ENCODE results near the gene SIRPB1.
"Not testable (repeated sequence)": the region's sequence is repeated elsewhere in the genome, so short reads cannot be mapped to it uniquely, and the experiment has no call there.

Gene SIRPB1

GRCh38 chr20:1588533-1589460 is 31.0 kb downstream of the SIRPB1 start:
- FAIRE-seq, result no peak

- no peak for FAIRE-seq
Observed at GRCh38 chr20:1587781-1588532, 31.9 kb downstream of the SIRPB1 start.

- no peak for FAIRE-seq
Observed at GRCh38 chr20:1579488-1579887, 40.3 kb downstream of the SIRPB1 start.

- no peak for FAIRE-seq
Observed at GRCh38 chr20:1577906-1578305, 41.9 kb downstream of the SIRPB1 start.

GRCh38 chr20:1577313-1577712 is 42.5 kb downstream of the SIRPB1 start:
- not testable (repeated sequence) for FAIRE-seq

GRCh38 chr20:1576641-1577040 is 43.2 kb downstream of the SIRPB1 start:
- no peak for FAIRE-seq

GRCh38 chr20:1576003-1576402 is 43.8 kb downstream of the SIRPB1 start:
- not testable (repeated sequence) for FAIRE-seq

- not testable (repeated sequence) for FAIRE-seq
Observed at GRCh38 chr20:1571583-1571982, 48.2 kb downstream of the SIRPB1 start.

Measured in A204.1 (cell line).